KMS-11 (cell line): Measurements from ENCODE around the gene AWAT1.
A peak's percentile ranks its signal among the peaks of the same experiment; 100 is the strongest.

Source experiments
- H2AFZ ChIP-seq: fragments of 200-600 bp; sonication (generic); 2 replicates; pipeline ENCODE4 v1.6.1; 2016; ENCODE audit warnings: antibody characterized with exemption, mixed run types, low read depth
- H3K27ac ChIP-seq: fragments of 200-600 bp; sonication (generic); 2 replicates; pipeline ENCODE4 v1.6.1; 2016; ENCODE audit warnings: mild to moderate bottlenecking, mixed run types
- H3K27me3 ChIP-seq: fragments of 200-600 bp; sonication (generic); 2 replicates; pipeline ENCODE4 v1.6.1; 2017; ENCODE audit warnings: mild to moderate bottlenecking, low read depth, mixed run types, moderate library complexity; ENCODE audit not compliant: insufficient read depth
- H3K36me3 ChIP-seq: fragments of 200-600 bp; sonication (generic); 2 replicates; pipeline ENCODE4 v1.6.1; 2017; ENCODE audit warnings: mild to moderate bottlenecking, mixed run types; ENCODE audit not compliant: insufficient read depth
- H3K4me1 ChIP-seq: fragments of 200-600 bp; sonication (generic); 2 replicates; pipeline ENCODE4 v1.6.1; 2016; ENCODE audit warnings: mild to moderate bottlenecking, low read depth, mixed run types; ENCODE audit not compliant: poor library complexity, severe bottlenecking
- H3K4me2 ChIP-seq: fragments of 200-600 bp; sonication (generic); 2 replicates; pipeline ENCODE4 v1.7.0; 2016; ENCODE audit warnings: mild to moderate bottlenecking, mixed run types
- H3K4me3 ChIP-seq: fragments of 200-600 bp; sonication (generic); IDR thresholded peaks from 2 replicates; pipeline ENCODE4 v1.6.1; 2017; ENCODE audit warnings: low read depth, low read length, mixed read lengths; ENCODE audit not compliant: insufficient read depth
- H3K79me2 ChIP-seq: fragments of 200-600 bp; sonication (generic); 2 replicates; pipeline ENCODE4 v1.6.1; 2016; ENCODE audit warnings: low read depth, mixed run types; ENCODE audit not compliant: insufficient read depth
- H3K9ac ChIP-seq: fragments of 200-600 bp; sonication (generic); 2 replicates; pipeline ENCODE4 v1.6.1; 2016; ENCODE audit warnings: mild to moderate bottlenecking, mixed run types
- H4K20me1 ChIP-seq: fragments of 200-600 bp; sonication (generic); 2 replicates; pipeline ENCODE4 v1.6.1; 2016; ENCODE audit warnings: mild to moderate bottlenecking, mixed run types; ENCODE audit not compliant: insufficient read depth
- CTCF ChIP-seq: fragments of 200-600 bp; sonication (generic); conservative IDR thresholded peaks from 2 replicates; pipeline ENCODE4 v1.6.1; 2017; ENCODE audit warnings: low read depth, mild to moderate bottlenecking, antibody characterized with exemption, low read length, moderate library complexity, mixed read lengths

The AWAT1 gene

DNA sequence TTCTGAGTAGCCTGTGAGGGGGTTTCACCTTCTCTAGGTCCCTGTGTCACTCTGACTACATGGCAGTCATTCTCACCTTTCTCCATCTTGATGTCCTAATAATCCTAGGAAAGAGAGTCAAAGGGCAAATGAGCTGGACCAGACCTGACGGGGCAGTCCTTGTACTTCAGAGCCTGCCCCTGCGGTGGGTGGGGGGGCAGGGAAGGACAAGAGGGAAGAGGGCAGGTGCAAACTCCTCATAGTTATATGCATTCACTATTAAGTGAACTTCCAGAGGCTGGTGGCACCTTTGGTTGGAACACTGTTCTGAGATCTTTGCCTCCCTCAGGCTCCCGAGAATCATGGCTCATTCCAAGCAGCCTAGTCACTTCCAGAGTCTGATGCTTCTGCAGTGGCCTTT lies at the start of gene AWAT1:
TSS of gene AWAT1 (plus strand) at position 301 of the 400 bp plus-strand sequence. CDS start at position 342, 41 bp downstream.
- no peaks in the 10 kb centered on the region for H3K36me3 ChIP-seq
- H3K79me2 ChIP-seq = no peaks in the 10 kb centered on the region
- no peak within 1 kb of the TSS for H3K9ac ChIP-seq
- TF ChIP-seq CTCF = no peak
- no peak within 1 kb of the TSS for H3K4me3 ChIP-seq
- H2AFZ ChIP-seq = no peak within 1 kb of the TSS
- no peak within 1 kb of the TSS for H3K27ac ChIP-seq
- H3K4me1 ChIP-seq = no peaks in the 10 kb centered on the region
- no peaks in the 10 kb centered on the region for H3K27me3 ChIP-seq
- H4K20me1 ChIP-seq = no peaks in the 10 kb centered on the region
- H3K4me2 ChIP-seq = no peak within 1 kb of the TSS

GRCh38 chrX:70190225-70190624 lies 44.2 kb upstream of the AWAT1 start:
- Histone ChIP-seq H3K9ac (no peak overlapping the region), H4K20me1 (no peaks in the 10 kb centered on the region), H3K36me3 (no peaks in the 10 kb centered on the region), H3K27ac (no peak overlapping the region), H3K4me2 (no peak overlapping the region), H3K27me3 (no peaks in the 10 kb centered on the region), H3K4me3 (no peak overlapping the region), H3K79me2 (no peaks in the 10 kb centered on the region), H2AFZ (no peak overlapping the region), H3K4me1 (no peaks in the 10 kb centered on the region)
- no peak for TF ChIP-seq CTCF

DNA sequence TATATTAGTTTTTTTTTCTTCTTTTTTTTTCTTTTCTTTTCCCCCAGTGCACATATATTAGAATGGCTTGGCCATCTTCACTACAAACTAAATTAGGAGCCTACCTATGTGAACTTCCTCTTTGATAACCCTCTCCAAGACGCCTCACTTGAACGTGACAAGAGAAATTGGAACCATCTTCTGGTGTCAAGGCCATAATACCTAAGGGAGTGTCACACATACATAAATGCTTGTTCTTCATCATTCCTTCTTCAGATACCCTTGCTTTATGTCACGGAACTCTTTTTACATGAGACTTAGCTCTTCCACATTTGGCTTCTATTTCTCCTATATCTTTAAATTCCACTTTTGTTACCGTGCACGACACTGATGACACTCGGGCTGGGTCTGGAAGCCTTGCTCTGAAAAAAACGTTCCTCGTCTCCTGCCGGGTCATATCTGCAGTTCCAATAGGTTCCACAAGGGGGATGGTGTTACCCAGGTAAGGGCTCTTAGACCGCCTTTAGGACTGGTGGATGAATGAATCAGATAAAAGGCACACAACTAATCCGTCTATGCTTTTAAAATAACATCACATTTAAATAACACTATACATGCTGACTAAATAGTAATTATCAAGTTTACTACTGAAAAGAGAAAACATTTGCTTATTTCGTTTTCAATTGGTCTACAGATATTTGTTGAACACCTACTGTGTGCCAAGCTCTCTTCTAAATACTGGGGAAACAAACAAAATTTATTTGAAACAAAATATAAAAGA lies 37.3 kb upstream of the AWAT1 start:
- Histone ChIP-seq H3K4me3 (no peak overlapping the region), H3K36me3 (no peaks in the 10 kb centered on the region), H3K9ac (no peak overlapping the region), H4K20me1 (no peaks in the 10 kb centered on the region), H3K4me1 (no peaks in the 10 kb centered on the region), H2AFZ (no peak overlapping the region), H3K27ac (no peak overlapping the region), H3K79me2 (no peaks in the 10 kb centered on the region), H3K4me2 (no peak overlapping the region), H3K27me3 (no peaks in the 10 kb centered on the region)
- TF ChIP-seq CTCF = peak; percentile 67

DNA sequence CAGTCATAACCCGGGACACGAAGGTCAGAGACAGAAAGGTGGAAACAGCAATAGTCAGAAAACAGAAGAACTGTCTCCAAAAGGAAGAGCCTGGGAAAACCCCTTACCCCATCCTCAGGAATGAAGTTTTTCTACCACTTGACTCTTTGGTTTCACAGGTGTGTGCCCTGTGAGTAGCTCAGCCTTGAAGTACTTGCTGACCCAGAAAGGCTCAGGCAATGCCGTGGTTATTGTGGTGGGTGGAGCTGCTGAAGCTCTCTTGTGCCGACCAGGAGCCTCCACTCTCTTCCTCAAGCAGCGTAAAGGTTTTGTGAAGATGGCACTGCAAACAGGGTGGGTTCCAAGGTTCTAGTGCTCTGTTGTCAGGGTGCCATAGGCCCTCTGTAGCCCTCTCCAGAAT lies 32.7 kb upstream of the AWAT1 start:
- TF ChIP-seq CTCF = no peak
- Histone ChIP-seq H2AFZ (no peak overlapping the region), H4K20me1 (no peaks in the 10 kb centered on the region), H3K79me2 (no peaks in the 10 kb centered on the region), H3K4me3 (no peak overlapping the region), H3K36me3 (no peaks in the 10 kb centered on the region), H3K27ac (no peak overlapping the region), H3K4me1 (no peaks in the 10 kb centered on the region), H3K27me3 (no peaks in the 10 kb centered on the region), H3K4me2 (no peak overlapping the region), H3K9ac (no peak overlapping the region)
